Right ventricle myocardium superior (tissue), 1 donor: Measurements from ENCODE around the gene NRTN. TPM values are rescaled to one million over a fixed set of nuclear protein-coding genes. Genes with fewer than 3 reads are reported as not detected.

Source experiments
- ATAC-seq: fragments of 200-7000 bp; cut with Tn5 transposase; one replicate; pipeline ENCODE4 v1.9.1; 2020; ENCODE audit warnings: mild to moderate bottlenecking; ENCODE audit not compliant: poor library complexity
- DNase-seq: peaks from one replicate; pipeline ENCODE4 v3.0.0-alpha.2; 2020
- intact Hi-C: fragments of 100-400 bp; cut with DNase I; formaldehyde crosslinking; loops from one replicate; pipeline ENCODE4 v1.11.2; 2022
- total RNA-seq: library from RNA; stranded (reverse); fragmentation: NEBNext Ultra II Directional; extraction: Animal tissue kit (Norgen Biotek cat#: 25700); gene quantifications from one replicate; pipeline ENCODE4 v1.2.1, GENCODE V29; 2021
- donor health status: DM: no; HTN: yes; CAD: no; lungs with severe emphysema.

The NRTN gene
- total RNA-seq, 1 donor from 2014 or later, result 20.6 TPM

GRCh38 chr19:5787409-5788182 lies 17.3 kb upstream of the NRTN start:
- no peak for ATAC-seq

GRCh38 chr19:5788422-5788821 lies 16.4 kb upstream of the NRTN start:
- intact Hi-C loops, result no loop called here
- ATAC-seq (no peak), DNase-seq (no peak)

More at GRCh38 chr19:5787409-5788182, 17.3 kb upstream of the NRTN start:
- intact Hi-C loops, result no loop called here
- DNase-seq, result no peak

DNA sequence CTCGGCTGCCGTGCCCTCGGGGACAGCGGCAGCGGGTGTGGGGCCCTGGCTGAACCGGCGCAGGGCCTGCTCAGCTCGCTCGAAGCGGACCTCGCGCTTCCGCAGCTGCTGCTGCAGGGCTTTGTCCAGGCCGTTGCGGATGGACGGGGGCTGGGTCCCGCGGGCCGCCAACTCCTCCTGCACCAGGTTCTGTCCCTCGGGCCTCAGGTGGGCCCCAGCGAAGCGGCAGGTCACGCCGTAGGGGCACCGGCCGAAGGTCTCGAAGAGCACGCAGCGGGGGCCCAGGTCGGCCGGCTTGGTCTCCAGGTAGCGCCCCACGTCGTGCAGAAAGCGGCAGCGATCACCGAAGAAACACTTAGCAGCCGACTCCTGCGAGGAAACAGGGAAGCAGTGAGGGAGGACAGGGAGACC lies 15.5 kb upstream of the NRTN start:
- DNase-seq, result no peak
- no peak for ATAC-seq
- intact Hi-C loops, result no loop called here

GRCh38 chr19:5789886-5790558 lies 14.8 kb upstream of the NRTN start:
- no peak for ATAC-seq
- no peak for DNase-seq
- intact Hi-C loops, result no loop called here

GRCh38 chr19:5790559-5791520 lies 14.0 kb upstream of the NRTN start, which contains the start of gene DUS3L:
TSS of gene DUS3L (minus strand) at chr19:5791163. CDS start at chr19:5791141, 22 bp downstream.
- ATAC-seq (peak; percentile 97), DNase-seq (peak; percentile 98)
- intact Hi-C loops, result no loop called here

- intact Hi-C loops, result no loop called here
- ATAC-seq (no peak), DNase-seq (no peak)
Observed at GRCh38 chr19:5792224-5792623, 12.6 kb upstream of the NRTN start.

DNA sequence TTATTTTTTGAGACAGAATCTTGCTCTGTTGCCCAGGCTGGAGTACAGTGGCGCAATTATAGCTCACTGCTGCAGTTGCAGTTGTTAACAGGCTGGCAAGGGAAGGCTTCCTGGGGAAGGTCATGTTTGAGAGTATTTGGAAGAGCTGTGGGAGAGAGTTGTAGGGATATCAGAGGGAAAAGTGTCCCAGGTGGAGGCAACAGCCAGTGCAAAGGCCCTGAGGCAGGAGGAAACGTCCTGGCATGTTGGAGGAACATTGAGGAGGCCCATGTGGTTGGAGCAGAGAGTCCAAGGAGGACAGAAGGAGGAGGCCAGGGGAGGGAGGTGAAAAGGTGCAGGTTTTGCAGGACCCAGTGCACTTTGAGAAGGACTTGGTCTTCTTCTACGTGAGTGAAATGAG lies 11.7 kb upstream of the NRTN start:
- no peak for ATAC-seq
- intact Hi-C loops, result no loop called here
- no peak for DNase-seq

GRCh38 chr19:5795382-5795919 lies 9.4 kb upstream of the NRTN start:
- DNase-seq, result no peak
- intact Hi-C loops, result no loop called here
- no peak for ATAC-seq

GRCh38 chr19:5798244-5798643 lies 6.6 kb upstream of the NRTN start:
- ATAC-seq, result no peak
- intact Hi-C loops, result no loop called here
- DNase-seq, result no peak

- intact Hi-C loops, result loop anchor here (5.0 kb wide), 1 partner anchor 93 kb away; no protein-coding TSS in a partner anchor
- peak; percentile 67 for ATAC-seq
- DNase-seq, result peak; percentile 73
Observed at GRCh38 chr19:5799247-5800241, 5.3 kb upstream of the NRTN start.

DNA sequence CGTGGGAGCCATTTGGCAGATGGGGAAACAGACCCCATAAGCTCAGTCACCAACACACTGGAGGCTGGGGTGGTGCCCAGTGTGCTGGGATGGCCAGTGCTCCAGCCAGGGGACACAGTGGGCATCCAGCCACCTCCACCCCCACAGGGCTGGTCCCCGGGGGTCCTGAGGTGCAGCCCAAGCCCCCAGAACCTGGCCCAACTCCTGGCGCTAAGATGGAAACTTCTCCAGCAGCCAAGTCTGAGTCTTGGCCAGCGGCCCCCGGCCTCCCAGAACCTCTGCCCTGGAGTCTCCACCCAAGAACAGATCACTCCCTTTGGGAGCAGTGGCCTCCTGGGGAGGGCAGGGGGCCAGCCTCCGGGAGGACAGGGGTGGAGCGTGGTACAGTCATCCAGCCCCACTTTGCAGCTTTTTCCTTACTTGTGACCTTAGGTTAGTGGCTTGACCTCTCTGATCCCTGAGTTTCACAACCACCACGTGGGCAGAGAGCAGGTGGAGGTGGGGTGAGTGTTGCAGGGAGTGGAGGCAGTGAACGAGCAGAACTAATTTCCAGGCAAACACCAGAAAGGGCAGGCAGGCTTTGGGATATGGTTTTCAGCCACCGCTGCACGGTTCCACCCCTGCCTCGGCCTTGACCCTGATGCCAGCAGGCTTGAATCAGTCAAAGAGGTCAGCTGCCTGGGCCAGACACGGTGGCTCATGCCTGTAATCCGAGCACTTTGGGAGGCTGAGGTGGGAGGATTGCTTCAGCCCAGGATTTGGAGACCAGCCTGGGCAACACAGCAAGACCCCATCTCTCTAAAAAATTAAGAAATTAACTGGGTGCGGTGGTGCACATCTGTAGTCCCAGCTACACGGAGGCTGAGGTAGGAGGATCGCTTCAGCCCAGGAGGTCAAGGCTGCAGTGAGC lies 4.3 kb upstream of the NRTN start:
- intact Hi-C loops, result loop anchor here (5.0 kb wide), 1 partner anchor 92 kb away; no protein-coding TSS in a partner anchor
- no peak for DNase-seq

DNA sequence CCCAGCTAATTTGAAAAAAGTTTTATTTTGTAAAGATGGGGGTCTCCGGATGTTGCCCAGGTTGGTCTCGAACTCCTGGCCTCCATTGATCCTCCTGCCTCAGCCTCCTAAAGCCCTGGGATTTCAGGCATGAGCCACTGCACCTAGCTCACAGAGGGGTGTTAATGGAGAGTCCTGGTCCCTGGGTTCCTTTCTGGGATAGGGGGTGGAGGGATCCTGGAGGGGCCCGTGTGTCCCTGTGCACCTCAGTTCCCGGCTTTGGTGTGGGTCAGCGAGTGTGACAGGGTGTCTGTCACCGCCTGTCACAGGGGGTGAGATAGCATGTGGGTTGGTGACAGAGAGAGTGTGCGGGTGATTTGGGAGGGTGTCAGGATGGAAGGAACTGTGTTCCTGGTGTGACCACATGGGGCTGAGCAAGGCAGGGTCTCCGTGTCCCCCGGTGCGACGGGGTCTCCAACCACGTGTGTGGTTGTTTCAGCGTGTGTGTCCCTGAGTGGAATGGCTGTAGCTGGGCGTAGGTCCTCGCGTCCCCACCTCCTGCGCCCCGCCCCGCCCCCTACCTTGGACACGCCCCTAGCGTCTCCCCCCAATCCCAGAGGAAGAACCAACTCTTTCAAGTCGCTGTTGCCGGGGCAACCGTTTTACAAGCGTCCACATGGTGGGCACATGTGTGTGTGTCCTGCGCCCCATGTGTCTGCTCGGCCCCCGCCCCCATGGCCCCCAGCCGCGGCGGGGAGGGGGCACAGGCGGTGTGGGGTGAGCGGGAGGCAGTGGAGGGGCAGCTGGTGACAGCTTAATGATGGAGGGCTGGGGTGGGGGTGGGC lies 2.9 kb upstream of the NRTN start:
- intact Hi-C loops, result loop anchor here (5.0 kb wide), 1 partner anchor 90 kb away; no protein-coding TSS in a partner anchor
- ATAC-seq (no peak), DNase-seq (no peak)

More for the DNA sequence above, 4.3 kb upstream of the NRTN start:
- ATAC-seq, result no peak

- no peak for ATAC-seq
- intact Hi-C loops, result loop anchor here (5.0 kb wide), 1 partner anchor 89 kb away; no protein-coding TSS in a partner anchor
- no peak for DNase-seq
Observed at GRCh38 chr19:5803441-5803751, 1.5 kb upstream of the NRTN start.

GRCh38 chr19:5803752-5804515 lies 933 bp upstream of the NRTN start:
- intact Hi-C loops, result loop anchor here (5.0 kb wide), 1 partner anchor 88 kb away; no protein-coding TSS in a partner anchor
- ATAC-seq (peak; percentile 89), DNase-seq (peak; percentile 91)
